RWPE1 (cell line): ENCODE data around the gene VPREB3.

Experiments used
- CTCF ChIA-PET: fragments of 350-600 bp; sonication (Branson Sonifier 250); formaldehyde crosslinking; extraction: SDS; loops from one replicate; lab custom pipeline; 2021; lab: Yijun Ruan, JAX
- POLR2A ChIA-PET: fragments of 400-600 bp; formaldehyde crosslinking; extraction: SDS; loops from one replicate; lab custom pipeline; 2020; ENCODE audit warnings: antibody characterized with exemption; ENCODE audit not compliant: low non-redundant PET; lab: Yijun Ruan, JAX
- DNase-seq: peaks from one replicate; pipeline ENCODE4 v3.0.0; 2012; ENCODE audit warnings: low spot score
- H3K27ac ChIP-seq: fragments of 450-650 bp; 2 replicates; pipeline ENCODE4 v1.5.1; 2017
- TF ChIP-seq, protein P1 (sequence below): fragments of 450-650 bp; conservative IDR thresholded peaks from 2 replicates; pipeline ENCODE4 v1.5.1; 2017; ENCODE audit warnings: low read depth, mild to moderate bottlenecking

VPREB3 gene

DNA sequence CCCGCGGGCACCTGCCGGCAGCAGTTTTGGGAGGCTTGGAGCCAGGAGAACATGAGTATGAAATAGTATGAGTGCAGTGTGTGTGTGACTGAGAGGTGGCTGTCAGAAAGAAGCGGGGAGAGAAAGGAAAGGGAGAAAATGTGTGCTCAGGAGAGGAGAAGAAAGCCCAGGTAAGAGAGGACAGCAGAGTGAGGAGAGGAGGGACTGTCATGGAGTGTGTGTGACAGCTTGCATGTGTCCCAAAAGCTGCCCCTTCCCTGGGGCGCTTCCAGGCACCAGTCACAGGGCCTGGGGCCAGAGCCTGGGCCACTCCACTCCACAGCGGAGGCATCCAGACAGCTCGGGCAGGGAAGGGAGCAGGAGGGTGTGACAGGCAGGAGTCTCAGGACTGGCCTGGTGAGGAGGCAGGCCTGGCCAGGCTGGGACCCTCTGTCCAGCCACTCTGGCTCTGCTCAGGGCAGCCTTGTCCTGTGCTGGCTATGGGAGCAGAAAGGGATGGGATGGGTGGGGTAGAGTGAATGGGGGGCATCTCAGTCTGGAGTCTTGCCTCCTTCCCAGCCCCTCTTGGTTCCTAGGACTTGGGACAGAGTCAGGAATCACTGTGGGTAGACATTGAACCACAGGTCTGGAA, 19.4 kb upstream of the VPREB3 start:
- ChIA-PET CTCF (no interaction called here), POLR2A (no interaction called here)
- DNase-seq, result no peak
- TF ChIP-seq, protein P1, sequence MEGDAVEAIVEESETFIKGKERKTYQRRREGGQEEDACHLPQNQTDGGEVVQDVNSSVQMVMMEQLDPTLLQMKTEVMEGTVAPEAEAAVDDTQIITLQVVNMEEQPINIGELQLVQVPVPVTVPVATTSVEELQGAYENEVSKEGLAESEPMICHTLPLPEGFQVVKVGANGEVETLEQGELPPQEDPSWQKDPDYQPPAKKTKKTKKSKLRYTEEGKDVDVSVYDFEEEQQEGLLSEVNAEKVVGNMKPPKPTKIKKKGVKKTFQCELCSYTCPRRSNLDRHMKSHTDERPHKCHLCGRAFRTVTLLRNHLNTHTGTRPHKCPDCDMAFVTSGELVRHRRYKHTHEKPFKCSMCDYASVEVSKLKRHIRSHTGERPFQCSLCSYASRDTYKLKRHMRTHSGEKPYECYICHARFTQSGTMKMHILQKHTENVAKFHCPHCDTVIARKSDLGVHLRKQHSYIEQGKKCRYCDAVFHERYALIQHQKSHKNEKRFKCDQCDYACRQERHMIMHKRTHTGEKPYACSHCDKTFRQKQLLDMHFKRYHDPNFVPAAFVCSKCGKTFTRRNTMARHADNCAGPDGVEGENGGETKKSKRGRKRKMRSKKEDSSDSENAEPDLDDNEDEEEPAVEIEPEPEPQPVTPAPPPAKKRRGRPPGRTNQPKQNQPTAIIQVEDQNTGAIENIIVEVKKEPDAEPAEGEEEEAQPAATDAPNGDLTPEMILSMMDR, result no peak
- peak overlapping the region; percentile 9; the same call in 1 of the 2 replicates for H3K27ac ChIP-seq

DNA sequence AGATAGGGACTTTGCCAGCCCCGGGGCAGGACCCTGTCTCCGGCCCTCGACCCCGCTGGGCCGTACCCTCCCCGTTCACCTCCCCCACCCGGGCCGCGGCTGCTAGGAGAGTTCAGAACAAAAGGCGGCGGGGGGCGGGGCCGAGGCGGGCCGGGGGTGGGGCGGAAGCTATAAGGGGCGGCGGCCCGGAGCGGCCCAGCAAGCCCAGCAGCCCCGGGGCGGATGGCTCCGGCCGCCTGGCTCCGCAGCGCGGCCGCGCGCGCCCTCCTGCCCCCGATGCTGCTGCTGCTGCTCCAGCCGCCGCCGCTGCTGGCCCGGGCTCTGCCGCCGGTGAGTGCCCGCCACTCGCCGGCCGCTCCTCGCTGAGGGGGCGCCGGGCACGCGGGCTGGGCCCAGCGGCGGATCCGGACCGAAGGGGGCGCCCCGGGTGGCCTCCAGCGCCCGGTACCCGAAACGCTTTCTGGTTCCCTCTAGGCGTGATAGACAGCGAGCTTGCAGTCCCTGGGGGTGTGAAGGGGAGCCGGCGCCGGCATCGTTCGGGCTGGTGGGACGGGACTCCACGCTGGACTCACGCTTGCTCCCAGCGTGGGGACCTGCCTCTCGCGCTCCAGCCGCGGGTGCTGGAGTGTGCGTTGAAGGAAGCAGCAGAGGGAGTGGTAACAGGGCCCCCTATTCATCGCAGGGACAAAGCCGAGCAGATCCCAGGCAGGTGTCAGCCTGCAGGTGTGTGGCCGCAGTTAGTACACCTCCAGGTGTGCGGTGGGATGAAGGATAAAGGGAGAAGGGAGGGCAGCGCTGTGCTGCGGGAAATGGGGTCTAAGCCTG, 18.6 kb upstream of the VPREB3 start, which contains the start of gene MMP11:
MMP11 (plus strand) TSS at position 201 of the 825 bp plus-strand sequence; CDS start at position 223, 22 bp downstream.
- DNase-seq, result peak; percentile 44
- peak within 1 kb of the TSS; percentile 20 for H3K27ac ChIP-seq
- TF ChIP-seq, protein P1, result 0 out of 2 replicates have a peak, but pooled peaks have one; percentile 13
- ChIA-PET CTCF (no interaction called here), POLR2A (no interaction called here)

DNA sequence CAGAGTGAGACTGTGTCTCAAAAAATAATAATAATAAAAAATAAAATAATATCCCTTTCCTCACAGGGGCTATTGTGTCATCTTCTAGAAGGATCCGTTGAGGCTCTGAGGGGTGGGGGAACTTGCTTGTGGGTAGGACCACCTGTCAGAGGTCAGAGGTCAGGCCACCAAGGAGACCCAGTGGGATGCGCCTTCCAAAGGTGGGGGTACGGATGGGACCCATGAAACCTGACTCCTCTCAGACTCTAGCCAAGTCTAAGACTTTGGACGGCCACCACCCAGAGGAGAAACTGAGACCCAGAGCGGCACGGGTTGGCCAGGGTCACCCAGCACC, 18.1 kb upstream of the VPREB3 start:
- peak overlapping the region; percentile 20 for H3K27ac ChIP-seq
- TF ChIP-seq, protein P1, result no peak
- CTCF ChIA-PET, result no interaction called here
- POLR2A ChIA-PET, result no interaction called here
- DNase-seq, result no peak

DNA sequence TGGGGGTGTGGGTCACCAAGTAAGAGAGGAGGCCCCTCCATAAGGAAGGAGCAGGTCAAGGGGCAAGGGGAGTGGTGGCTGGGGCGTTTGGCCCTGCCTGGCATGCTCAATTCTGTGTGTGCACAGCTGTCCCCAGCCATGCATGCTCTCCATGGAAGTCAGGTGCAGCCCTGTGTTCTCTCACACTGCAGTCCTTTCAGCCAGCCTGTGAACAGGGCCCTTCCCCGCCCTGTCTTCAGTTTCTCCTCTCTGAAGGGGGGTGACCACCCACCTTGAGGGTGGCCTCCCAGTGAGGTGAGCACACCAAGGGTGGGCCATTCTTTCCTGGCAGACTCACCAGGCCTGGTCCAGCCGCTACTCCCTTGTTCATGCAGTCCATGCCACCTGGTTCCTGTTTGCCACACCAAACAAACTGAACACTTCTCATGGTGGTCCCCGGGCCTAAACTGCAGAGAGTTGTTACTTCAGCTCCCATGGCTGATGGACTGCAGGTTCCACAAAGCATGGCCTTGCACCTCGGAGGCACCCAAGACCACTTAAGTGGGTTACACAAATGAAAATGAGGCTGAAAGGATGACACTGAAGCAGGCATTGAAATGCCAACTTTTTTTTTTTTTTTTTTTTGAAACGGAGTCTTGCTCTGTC, 15.2 kb upstream of the VPREB3 start:
- TF ChIP-seq, protein P1, result no peak
- DNase-seq, result no peak
- CTCF ChIA-PET, result no interaction called here
- peak overlapping the region; percentile 82 for H3K27ac ChIP-seq
- POLR2A ChIA-PET, result no interaction called here

DNA sequence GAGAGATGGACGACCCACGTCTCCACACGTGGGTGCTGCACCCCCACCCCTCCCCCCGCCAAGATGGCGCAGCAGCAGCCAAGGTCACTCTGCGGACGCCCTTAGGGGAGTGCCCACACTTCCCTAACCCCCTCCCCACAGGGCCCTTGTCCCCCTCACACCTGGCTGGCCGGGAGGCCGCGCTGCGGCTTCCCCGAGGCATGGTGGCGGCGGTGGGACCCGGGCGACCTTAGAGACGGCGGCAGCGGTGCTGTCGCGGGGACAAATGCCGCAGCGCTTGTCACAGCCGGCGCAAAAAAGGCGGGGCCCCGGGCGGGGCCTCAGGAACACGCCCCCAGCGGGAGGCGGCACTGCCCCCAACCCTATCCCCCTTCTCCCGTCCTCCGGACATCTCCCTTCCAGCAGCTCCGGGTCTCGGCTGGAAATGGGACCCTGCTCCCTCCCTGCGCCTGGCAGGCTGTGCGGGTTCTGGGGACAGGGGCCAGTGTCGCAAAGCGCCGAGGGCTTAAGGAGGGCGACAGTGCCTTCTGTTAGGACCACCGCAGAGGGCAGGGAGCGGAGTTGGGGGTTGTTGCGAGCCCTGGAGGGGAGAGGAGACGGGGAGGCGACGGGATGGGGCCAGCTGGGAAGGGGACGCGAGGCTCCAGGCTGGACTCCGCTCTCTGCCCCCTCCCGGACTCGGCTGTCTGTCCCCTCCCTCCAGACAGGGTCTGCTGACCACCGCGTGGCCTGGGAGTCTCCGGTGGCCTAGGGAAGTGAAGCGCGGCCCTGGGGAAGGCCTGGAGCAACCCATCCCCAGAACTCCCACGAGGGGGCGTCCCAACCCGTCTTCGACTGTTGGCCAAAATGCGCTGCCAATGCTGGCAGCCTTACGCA, 13.7 kb upstream of the VPREB3 start, which contains the start of gene CHCHD10:
CHCHD10 (minus strand) TSS at position 300 of the 876 bp plus-strand sequence; CDS start at position 202, 98 bp downstream.
- DNase-seq, result peak; percentile 52
- H3K27ac ChIP-seq, result peak within 1 kb of the TSS; percentile 82

More for the DNA sequence above, 13.7 kb upstream of the VPREB3 start, which contains the start of gene CHCHD10:
- POLR2A ChIA-PET, result interaction anchor here (0.7 kb wide), 1 partner anchor 10 kb away, joined by 3 read pairs; no protein-coding TSS in a partner anchor
- CTCF ChIA-PET, result interaction anchor here (0.6 to 1.7 kb wide), 3 partner anchors 21 to 234 kb away, joined by 3 to 7 read pairs (median 4); no protein-coding TSS in a partner anchor
- TF ChIP-seq, protein P1, result peak; percentile 78
